SU-DHL-6 (cell line): ENCODE results near the gene MYMX.

Source experiments
- H2AFZ ChIP-seq: fragments of 200-600 bp; sonication (generic); 2 replicates; pipeline ENCODE4 v1.6.1; 2014; ENCODE audit warnings: low read depth, mild to moderate bottlenecking, moderate library complexity, mixed read lengths, antibody characterized with exemption, low read length; ENCODE audit not compliant: severe bottlenecking
- H3F3A ChIP-seq: fragments of 200-600 bp; shearing (Covaris generic); 2 replicates; pipeline ENCODE4 v1.6.0; 2016; ENCODE audit warnings: antibody characterized with exemption, mild to moderate bottlenecking; ENCODE audit not compliant: insufficient read depth
- H3K27ac ChIP-seq: fragments of 200-600 bp; sonication (generic); 2 replicates; pipeline ENCODE4 v1.5.1; 2016; ENCODE audit warnings: low read depth, mild to moderate bottlenecking, low read length, moderate library complexity, mixed read lengths
- H3K27me3 ChIP-seq: fragments of 200-600 bp; sonication (generic), shearing (Covaris generic); 2 replicates; pipeline ENCODE4 v1.6.0; 2014; ENCODE audit warnings: mild to moderate bottlenecking, low read length
- H3K36me3 ChIP-seq: fragments of 200-600 bp; sonication (generic); 2 replicates; pipeline ENCODE4 v1.6.1; 2014; ENCODE audit warnings: mild to moderate bottlenecking, low read length, mixed read lengths
- H3K4me2 ChIP-seq: fragments of 300-600, 200-600 bp; shearing (Covaris generic), sonication (generic); 2 replicates; pipeline ENCODE4 v1.6.0; 2014; ENCODE audit warnings: low read length, low read depth, mild to moderate bottlenecking; ENCODE audit not compliant: poor library complexity, severe bottlenecking
- H3K4me3 ChIP-seq: fragments of 200-600 bp; sonication (generic); 2 replicates; pipeline ENCODE4 v1.5.1; 2014; ENCODE audit warnings: antibody characterized with exemption, low read length, mild to moderate bottlenecking, mixed read lengths; ENCODE audit not compliant: insufficient read depth, poor library complexity, severe bottlenecking
- H3K79me2 ChIP-seq: fragments of 200-600 bp; sonication (generic); 2 replicates; pipeline ENCODE4 v1.6.1; 2014; ENCODE audit warnings: mild to moderate bottlenecking, low read length, moderate library complexity; ENCODE audit not compliant: insufficient read depth
- H3K9ac ChIP-seq: fragments of 200-600 bp; sonication (generic); 2 replicates; pipeline ENCODE4 v1.7.0; 2014; ENCODE audit warnings: mild to moderate bottlenecking, low read length
- H3K9me2 ChIP-seq: fragments of 200-600 bp; sonication (generic); replicated peaks from 2 replicates; pipeline ENCODE4 v1.6.1; 2014; ENCODE audit warnings: low read length; ENCODE audit not compliant: insufficient read depth
- H3K9me3 ChIP-seq: fragments of 200-600 bp; sonication (generic); 2 replicates; pipeline ENCODE4 v1.6.1; 2014; ENCODE audit warnings: low read length, mixed read lengths; ENCODE audit not compliant: insufficient read depth
- H4K20me1 ChIP-seq: fragments of 200-600 bp; sonication (generic); 2 replicates; pipeline ENCODE4 v1.6.1; 2014; ENCODE audit warnings: low read depth, mild to moderate bottlenecking, antibody characterized with exemption, low read length, moderate library complexity, mixed read lengths
- EZH2phosphoT487 ChIP-seq: fragments of 200-600 bp; sonication (generic), shearing (Covaris generic); conservative IDR thresholded peaks from 2 replicates; pipeline ENCODE4 v1.6.1; 2018; ENCODE audit warnings: mild to moderate bottlenecking, antibody characterized with exemption, low read length, moderate library complexity, mixed read lengths
- TF ChIP-seq, protein P1 (sequence below): fragments of 200-600 bp; sonication (generic); IDR thresholded peaks from one replicate; pipeline ENCODE4 v1.5.1; 2017; ENCODE audit warnings: antibody characterized with exemption, mild to moderate bottlenecking, low read length, moderate library complexity; ENCODE audit not compliant: insufficient read depth, poor library complexity, severe bottlenecking

Gene MYMX

DNA sequence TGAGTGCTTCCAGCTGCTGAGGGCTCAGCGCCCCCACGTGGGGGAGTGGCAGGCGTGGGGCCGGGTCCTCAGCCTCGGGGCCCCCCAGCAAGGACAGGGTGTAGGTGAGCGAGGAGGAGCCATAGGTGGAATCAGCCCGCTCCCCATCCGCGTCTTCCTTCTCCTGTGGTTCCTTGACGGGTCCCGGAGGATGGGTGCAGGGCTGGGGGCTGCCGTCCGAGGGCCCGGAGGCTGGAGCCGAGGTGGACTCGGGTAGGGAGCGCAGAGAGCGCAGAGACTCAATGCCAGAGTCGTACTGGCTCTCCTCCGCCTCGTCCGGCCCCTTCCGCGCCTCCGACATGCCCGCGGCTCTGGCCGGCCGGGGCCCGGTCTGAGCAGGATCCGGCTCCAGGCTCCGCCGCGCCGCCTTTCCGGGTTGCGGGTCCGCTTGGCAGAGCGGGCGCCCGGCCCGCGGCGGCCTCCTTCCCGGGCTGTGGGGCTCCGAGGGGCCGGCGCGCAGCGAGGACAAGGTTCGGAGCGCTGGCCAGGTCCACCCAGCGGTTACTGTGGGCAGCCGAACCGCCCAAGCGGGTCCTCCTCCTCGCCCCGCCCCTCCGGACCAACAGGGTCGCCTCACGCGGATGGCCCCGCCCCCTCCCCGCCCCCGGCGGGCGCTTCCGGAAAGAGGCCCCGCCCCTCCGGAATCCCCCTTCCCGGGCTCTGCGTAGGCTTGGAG is 48.4 kb downstream of the MYMX start, which contains the start of gene NFKBIE:
Gene NFKBIE (minus strand): TSS at position 545 of the 715 bp plus-strand sequence. CDS start 205 bp downstream, at position 340.
- no peaks in the 10 kb centered on the region for H3K9me2 ChIP-seq
- H3K4me2 ChIP-seq = peak within 1 kb of the TSS; percentile 91
- H3K4me3 ChIP-seq = peak within 1 kb of the TSS; percentile 78
- no peaks in the 10 kb centered on the region for H3K36me3 ChIP-seq
- peak within 1 kb of the TSS; percentile 86 for H3K27ac ChIP-seq
- H3K79me2 ChIP-seq = peaks cover 29% of the 10 kb centered on the region
- peak within 1 kb of the TSS; percentile 29 for H2AFZ ChIP-seq
- peaks cover 44% of the 10 kb centered on the region for H3F3A ChIP-seq
- no peaks in the 10 kb centered on the region for H3K27me3 ChIP-seq
- no peaks in the 10 kb centered on the region for H4K20me1 ChIP-seq
- peak within 1 kb of the TSS; percentile 80 for H3K9ac ChIP-seq
- no peaks in the 10 kb centered on the region for H3K9me3 ChIP-seq
- no peak for TF ChIP-seq EZH2phosphoT487
- TF ChIP-seq, protein P1, sequence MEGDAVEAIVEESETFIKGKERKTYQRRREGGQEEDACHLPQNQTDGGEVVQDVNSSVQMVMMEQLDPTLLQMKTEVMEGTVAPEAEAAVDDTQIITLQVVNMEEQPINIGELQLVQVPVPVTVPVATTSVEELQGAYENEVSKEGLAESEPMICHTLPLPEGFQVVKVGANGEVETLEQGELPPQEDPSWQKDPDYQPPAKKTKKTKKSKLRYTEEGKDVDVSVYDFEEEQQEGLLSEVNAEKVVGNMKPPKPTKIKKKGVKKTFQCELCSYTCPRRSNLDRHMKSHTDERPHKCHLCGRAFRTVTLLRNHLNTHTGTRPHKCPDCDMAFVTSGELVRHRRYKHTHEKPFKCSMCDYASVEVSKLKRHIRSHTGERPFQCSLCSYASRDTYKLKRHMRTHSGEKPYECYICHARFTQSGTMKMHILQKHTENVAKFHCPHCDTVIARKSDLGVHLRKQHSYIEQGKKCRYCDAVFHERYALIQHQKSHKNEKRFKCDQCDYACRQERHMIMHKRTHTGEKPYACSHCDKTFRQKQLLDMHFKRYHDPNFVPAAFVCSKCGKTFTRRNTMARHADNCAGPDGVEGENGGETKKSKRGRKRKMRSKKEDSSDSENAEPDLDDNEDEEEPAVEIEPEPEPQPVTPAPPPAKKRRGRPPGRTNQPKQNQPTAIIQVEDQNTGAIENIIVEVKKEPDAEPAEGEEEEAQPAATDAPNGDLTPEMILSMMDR = peak; percentile 90

DNA sequence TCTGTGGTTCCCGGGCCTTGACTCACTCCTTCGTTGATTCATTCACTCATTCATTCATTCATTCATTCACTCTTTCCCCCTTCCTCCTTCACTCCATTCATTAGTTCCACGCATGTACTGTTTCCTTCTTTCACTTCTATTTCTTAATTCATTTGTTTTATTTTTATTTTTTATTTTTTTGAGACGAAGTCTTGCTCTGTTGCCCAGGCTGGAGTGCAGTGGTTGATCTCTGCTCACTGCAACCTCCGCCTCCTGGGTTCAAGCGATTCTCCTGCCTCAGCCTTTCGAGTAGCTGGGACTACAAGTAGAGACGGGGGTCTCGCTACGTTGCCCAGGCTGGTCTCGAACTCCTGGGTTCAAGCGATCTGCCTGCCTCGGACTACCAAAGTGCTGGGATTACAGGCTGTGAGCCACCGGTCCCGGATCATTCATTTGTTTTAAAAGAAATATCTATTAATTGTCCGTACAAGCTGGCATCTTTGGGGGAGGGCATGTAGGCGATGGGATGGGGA is 49.1 kb downstream of the MYMX start:
- Histone ChIP-seq H3K4me2 (peak overlapping the region; percentile 91), H3F3A (peaks cover 44% of the 10 kb centered on the region), H3K4me3 (peak overlapping the region; percentile 78), H3K9ac (no peak overlapping the region; the same call in 1 of the 2 replicates), H3K9me2 (no peaks in the 10 kb centered on the region), H3K27me3 (no peaks in the 10 kb centered on the region), H3K27ac (0 out of 2 replicates have a peak overlapping the region, but pooled peaks have one; percentile 86), H4K20me1 (no peaks in the 10 kb centered on the region), H2AFZ (peak overlapping the region; percentile 29), H3K9me3 (no peaks in the 10 kb centered on the region), H3K79me2 (peaks cover 29% of the 10 kb centered on the region), H3K36me3 (no peaks in the 10 kb centered on the region)
- TF ChIP-seq, protein P1 = no peak
- no peak for TF ChIP-seq EZH2phosphoT487

DNA sequence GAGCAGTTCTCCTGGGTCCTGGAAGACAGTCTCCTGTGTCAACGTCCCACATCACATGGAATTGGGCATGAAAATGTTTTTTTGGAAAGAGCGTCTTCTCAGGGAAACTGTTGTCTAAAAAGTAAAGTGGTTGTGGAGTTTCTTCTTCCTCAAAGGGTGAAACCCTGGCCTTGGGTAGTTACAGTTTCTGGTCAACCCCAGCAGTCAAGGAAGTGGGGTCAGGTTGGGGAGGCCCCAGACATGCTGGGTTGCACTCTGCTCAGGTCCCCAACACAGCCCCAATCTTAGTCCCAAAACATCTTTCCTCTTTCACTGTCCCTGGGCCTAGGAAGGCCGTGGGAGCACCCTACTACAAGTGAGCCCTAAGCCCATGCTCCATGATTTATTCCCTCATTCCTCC is 49.6 kb downstream of the MYMX start:
- Histone ChIP-seq H3K4me2 (no peak overlapping the region), H3K36me3 (no peaks in the 10 kb centered on the region), H3K27me3 (no peaks in the 10 kb centered on the region), H3K27ac (no peak overlapping the region), H2AFZ (no peak overlapping the region), H4K20me1 (no peaks in the 10 kb centered on the region), H3K9ac (no peak overlapping the region), H3K9me2 (no peaks in the 10 kb centered on the region), H3K79me2 (peaks cover 29% of the 10 kb centered on the region), H3K4me3 (no peak overlapping the region), H3F3A (peaks cover 38% of the 10 kb centered on the region), H3K9me3 (no peaks in the 10 kb centered on the region)
- no peak for TF ChIP-seq EZH2phosphoT487
- TF ChIP-seq, protein P1 = no peak
